K562 (cell line): ENCODE measurements around the gene CDCA3. TPM values are rescaled to one million over a fixed set of nuclear protein-coding genes. Genes with fewer than 3 reads are reported as not detected.
"Not testable (repeated sequence)": the region's sequence is repeated elsewhere in the genome, so short reads cannot be mapped to it uniquely, and the experiment has no call there.

ENCODE experiments used
- ATAC-seq: fragments of 200-7000 bp; cut with Tn5 transposase; 3 replicates; pipeline ENCODE4 v1.9.1; 2020; ENCODE audit warnings: moderate library complexity
- BruUV-seq: library from RNA; stranded (reverse); fragments of 400-500 nt; replicated peaks from 2 replicates; lab custom pipeline; 2021; lab: Mats Ljungman, UMichigan
- CTCF ChIA-PET: fragments of 300-600 bp; formaldehyde crosslinking; extraction: SDS; loops from one replicate; lab custom pipeline; 2021; ENCODE audit warnings: low intra/inter-chr PET ratio; lab: Yijun Ruan, JAX
- POLR2A ChIA-PET: fragments of 300-600, 350-650 bp; sonication (Branson Sonifier 250); formaldehyde crosslinking; extraction: SDS; loops from one replicate; lab custom pipeline; 2021; ENCODE audit warnings: antibody characterized with exemption, inconsistent platforms; lab: Yijun Ruan, JAX
- DNase-seq, 4 experiments: peaks; one replicate each; pipeline versions ENCODE4 v3.0.0 to v3.0.0-alpha.2; 2011 to 2018; ENCODE audit warnings: low spot score in 3 of 4, mixed read lengths in 3 of 4; ENCODE audit errors: extremely low read depth in 1 of 4
- FAIRE-seq: peaks from 2 replicates; lab custom pipeline; 2011; peaks lifted over from hg19 to GRCh38; lab: Jason Lieb, UNC
- H2AFZ ChIP-seq: 2 replicates; pipeline ENCODE4 v1.6.0; 2011; ENCODE audit warnings: low read depth, low read length, control low read depth, inconsistent platforms
- H3K27ac ChIP-seq: fragments of 200-600 bp; 3 replicates; pipeline ENCODE4 v1.8.0; 2011; ENCODE audit warnings: low read depth, mild to moderate bottlenecking, control low read depth, inconsistent platforms, low read length, moderate library complexity, mixed read lengths; ENCODE audit errors: extremely low read depth
- H3K27me3 ChIP-seq, 2 experiments: fragments of 300-600 bp in 1 of 2; 2 replicates in 1 of 2; 3 replicates in 1 of 2; pipeline versions ENCODE4 v1.6.0 to v1.8.0; 2011; ENCODE audit warnings: inconsistent platforms in 2 of 2, low read length in 2 of 2, mild to moderate bottlenecking in 1 of 2, mixed read lengths in 1 of 2, moderate library complexity in 1 of 2; ENCODE audit not compliant: control insufficient read depth in 2 of 2, insufficient read depth in 2 of 2
- H3K36me3 ChIP-seq: fragments of 300-600 bp; 3 replicates; pipeline ENCODE4 v1.8.0; 2011; ENCODE audit warnings: mild to moderate bottlenecking, low read length, inconsistent platforms; ENCODE audit not compliant: control insufficient read depth, insufficient read depth
- H3K4me1 ChIP-seq, 2 experiments: fragments of 200-600 bp in 1 of 2; replicated peaks in 1 of 2; 2 replicates in 1 of 2; 3 replicates in 1 of 2; pipeline versions ENCODE4 v1.5.1 to v1.8.0; 2011; ENCODE audit warnings: inconsistent platforms in 2 of 2, low read length in 2 of 2, mild to moderate bottlenecking in 1 of 2, mixed read lengths in 1 of 2, moderate library complexity in 1 of 2; ENCODE audit not compliant: control insufficient read depth in 2 of 2, insufficient read depth in 2 of 2
- H3K4me2 ChIP-seq: 2 replicates; pipeline ENCODE4 v1.6.1; 2011; ENCODE audit warnings: low read length, control low read depth, inconsistent platforms, mixed read lengths; ENCODE audit not compliant: insufficient read depth
- H3K4me3 ChIP-seq: fragments of 200-600 bp; sonication (generic), shearing (Covaris generic); 2 replicates; pipeline ENCODE4 v1.5.1; 2016; ENCODE audit warnings: control low read depth, inconsistent platforms
- H3K79me2 ChIP-seq: fragments of 200-600 bp; 3 replicates; pipeline ENCODE4 v1.8.0; 2011; ENCODE audit warnings: low read length, inconsistent platforms; ENCODE audit not compliant: control insufficient read depth, insufficient read depth
- H3K9ac ChIP-seq, 2 experiments: 2 replicates each; pipeline versions ENCODE4 v1.6.0 to v1.6.1; 2011; ENCODE audit warnings: low read depth in 2 of 2, low read length in 2 of 2, control low read depth in 1 of 2, inconsistent platforms in 1 of 2, mild to moderate bottlenecking in 1 of 2, mixed read lengths in 1 of 2; ENCODE audit not compliant: insufficient read depth in 1 of 2
- H3K9me1 ChIP-seq: one replicate; pipeline ENCODE4 v1.6.0; 2011; ENCODE audit warnings: inconsistent platforms, mild to moderate bottlenecking, low read length, moderate library complexity; ENCODE audit not compliant: control insufficient read depth, insufficient read depth
- H3K9me3 ChIP-seq: replicated peaks from 2 replicates; pipeline ENCODE4 v1.5.1; 2011; ENCODE audit warnings: low read depth, low read length, inconsistent platforms; ENCODE audit not compliant: control insufficient read depth, insufficient read depth
- H4K20me1 ChIP-seq: replicated peaks from 2 replicates; pipeline ENCODE4 v1.6.1; 2011; ENCODE audit warnings: low read length, inconsistent platforms, mixed read lengths; ENCODE audit not compliant: control insufficient read depth, insufficient read depth
- HEY1 ChIP-seq: fragments of 250-450 bp; sonication (Bioruptor Pico); IDR thresholded peaks from 2 replicates; pipeline ENCODE4 v1.5.0; 2020; ENCODE audit warnings: mild to moderate bottlenecking, moderate library complexity, borderline replicate concordance
- POLR2G ChIP-seq: fragments of 200-400 bp; formaldehyde crosslinking; IDR thresholded peaks from 2 replicates; pipeline ENCODE4 v1.6.1; 2017; ENCODE audit warnings: low read depth, mild to moderate bottlenecking, antibody characterized with exemption, low read length, moderate library complexity
- RCOR1 ChIP-seq, 2 experiments: IDR thresholded peaks; 2 replicates each; pipeline ENCODE4 v1.6.1; 2012; ENCODE audit warnings: low read depth in 2 of 2, low read length in 2 of 2, borderline replicate concordance in 1 of 2, improper control_type of control experiment in 1 of 2
- SMAD4 ChIP-seq: fragments of 250-450 bp; sonication (Bioruptor Pico); conservative IDR thresholded peaks from 2 replicates; pipeline ENCODE4 v1.8.0; 2021; ENCODE audit warnings: inconsistent platforms, mild to moderate bottlenecking, moderate library complexity
- TAF7 ChIP-seq: fragments of 450-650 bp; IDR thresholded peaks from 2 replicates; pipeline ENCODE4 v1.6.1; 2016; ENCODE audit warnings: missing genetic modification characterization, missing compliant biosample characterization
- ZBTB1 ChIP-seq: sonication (generic); formaldehyde crosslinking; IDR thresholded peaks from 2 replicates; pipeline ENCODE4 v1.8.1; 2023; ENCODE audit warnings: missing genetic modification reagents, low read depth, mild to moderate bottlenecking, borderline replicate concordance
- ZC3H8 ChIP-seq: fragments of 450-650 bp; IDR thresholded peaks from 2 replicates; pipeline ENCODE4 v1.6.1; 2017
- ZNF316 ChIP-seq: fragments of 450-650 bp; IDR thresholded peaks from 2 replicates; pipeline ENCODE4 v1.6.1; 2016
- ZNF41 ChIP-seq: fragments of 250-450 bp; sonication (Bioruptor Pico); conservative IDR thresholded peaks from 2 replicates; pipeline ENCODE4 v1.4.0; 2020; ENCODE audit warnings: mild to moderate bottlenecking
- WGBS: fragments of 100-300 bp; shearing (Covaris generic); methylation state at CpG from one replicate; pipeline ENCODE4 v1.1.6; 2016; ENCODE audit warnings: low coverage, mixed read lengths; ENCODE audit not compliant: insufficient coverage; ENCODE audit errors: missing lambda C conversion rate; 5-methylcytosine and 5-hydroxymethylcytosine counted together
- in situ Hi-C: fragments of 300-500 bp; cut with MboI; formaldehyde crosslinking; loops from 4 replicates; pipeline ENCODE4 v1.15.0; 2018; ENCODE audit warnings: inconsistent platforms, mixed read lengths
- intact Hi-C: fragments of 100-400 bp; cut with micrococcal nuclease; formaldehyde crosslinking; loops from 2 replicates; pipeline ENCODE4 v1.14.2; 2022
- polyA plus RNA-seq, 8 experiments: library from polyadenylated mRNA; depleted of rRNA in 4 of 8; stranded (reverse) in 5 of 8; unstranded in 3 of 8; fragments of >200 nt; fragmentation: Nextera tagmentation in 2 of 8; fragmentation: Illumina TruSeq in 1 of 8; extraction: Ambion mirVana in 2 of 8; extraction: Trizol in 1 of 8; gene quantifications; 2 replicates each; pipeline versions ENCODE4 v1.2.1 to v1.2.3, GENCODE V29; 2011 to 2014; ENCODE audit warnings: inconsistent platforms in 1 of 8, missing spikeins in 1 of 8
- total RNA-seq, 7 experiments: library from RNA; depleted of rRNA in 6 of 7; stranded (reverse); fragments of >200 nt in 6 of 7; fragmentation: Illumina TruSeq in 2 of 7; extraction: Trizol in 2 of 7; gene quantifications; 2 replicates each; pipeline versions ENCODE4 v1.2.1 to v1.2.3, GENCODE V29; 2011 to 2021; ENCODE audit warnings: low replicate concordance in 1 of 7
- TF ChIP-seq, protein P1 (sequence below): sonication (generic); formaldehyde crosslinking; IDR thresholded peaks from 2 replicates; pipeline ENCODE4 v1.8.0; 2023; ENCODE audit warnings: mild to moderate bottlenecking, missing genetic modification reagents
- TF ChIP-seq, protein P2 (sequence below): IDR thresholded peaks from 2 replicates; pipeline ENCODE4 v1.6.1; 2011; ENCODE audit not compliant: insufficient read length; ENCODE audit errors: extremely low read depth
- TF ChIP-seq, protein P3 (sequence below): sonication (generic); formaldehyde crosslinking; IDR thresholded peaks from 2 replicates; pipeline ENCODE4 v1.8.1; 2023; ENCODE audit warnings: mild to moderate bottlenecking, missing genetic modification reagents, moderate library complexity
- TF ChIP-seq, protein P4 (sequence below): IDR thresholded peaks from 3 replicates; pipeline ENCODE4 v1.6.1; 2011; ENCODE audit warnings: borderline replicate concordance, mild to moderate bottlenecking, moderate library complexity; ENCODE audit not compliant: insufficient read length; ENCODE audit errors: extremely low read depth
- TF ChIP-seq, protein P5 (sequence below): fragments of 250-450 bp; sonication (Bioruptor Pico); IDR thresholded peaks from 2 replicates; pipeline ENCODE4 v1.6.1; 2021; ENCODE audit warnings: mild to moderate bottlenecking

The CDCA3 gene
- total and polyA plus RNA-seq, 9 of the 15 experiments (the other 6 are each of a cell fraction or from before 2014, with no cell fraction given): 24.2 to 80.8 (median 55.1) TPM

DNA sequence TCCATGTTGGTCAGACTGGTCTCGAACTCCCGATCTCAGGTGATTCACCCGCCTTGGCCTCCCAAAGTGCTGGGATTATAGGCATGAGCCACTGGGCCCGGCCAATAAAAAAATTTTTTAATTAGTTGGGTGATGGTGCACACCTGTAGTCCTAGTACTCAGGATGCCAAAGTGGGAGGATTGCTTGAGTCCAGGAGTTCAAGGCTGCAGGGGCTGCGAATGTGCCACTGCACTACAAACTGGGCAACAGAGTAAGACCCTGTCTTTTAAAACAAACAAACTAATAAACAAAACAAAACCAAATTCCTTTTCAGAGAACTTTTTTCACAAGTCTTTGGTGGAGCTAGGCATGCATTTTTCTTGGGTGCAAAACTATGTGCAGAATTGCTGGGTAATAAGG lies 32.2 kb upstream of the CDCA3 start (continued):
- TF ChIP-seq, protein P1, sequence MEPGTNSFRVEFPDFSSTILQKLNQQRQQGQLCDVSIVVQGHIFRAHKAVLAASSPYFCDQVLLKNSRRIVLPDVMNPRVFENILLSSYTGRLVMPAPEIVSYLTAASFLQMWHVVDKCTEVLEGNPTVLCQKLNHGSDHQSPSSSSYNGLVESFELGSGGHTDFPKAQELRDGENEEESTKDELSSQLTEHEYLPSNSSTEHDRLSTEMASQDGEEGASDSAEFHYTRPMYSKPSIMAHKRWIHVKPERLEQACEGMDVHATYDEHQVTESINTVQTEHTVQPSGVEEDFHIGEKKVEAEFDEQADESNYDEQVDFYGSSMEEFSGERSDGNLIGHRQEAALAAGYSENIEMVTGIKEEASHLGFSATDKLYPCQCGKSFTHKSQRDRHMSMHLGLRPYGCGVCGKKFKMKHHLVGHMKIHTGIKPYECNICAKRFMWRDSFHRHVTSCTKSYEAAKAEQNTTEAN: no peak
- TF ChIP-seq ZNF316 (no peak), TAF7 (tag) (no peak), POLR2G (no peak), SMAD4 (CRISPR knock-in tag) (no peak), ZC3H8 (no peak), RCOR1 (IDR thresholded peaks at IDR 0.05; ENCODE audit: borderline replicate concordance in 1 of 2, low read depth in 2 of 2, low read length in 2 of 2) (no peak), ZNF41 (no peak), HEY1 (CRISPR knock-in tag) (no peak), ZBTB1 (CRISPR knock-in tag) (no peak)
- TF ChIP-seq, protein P2, sequence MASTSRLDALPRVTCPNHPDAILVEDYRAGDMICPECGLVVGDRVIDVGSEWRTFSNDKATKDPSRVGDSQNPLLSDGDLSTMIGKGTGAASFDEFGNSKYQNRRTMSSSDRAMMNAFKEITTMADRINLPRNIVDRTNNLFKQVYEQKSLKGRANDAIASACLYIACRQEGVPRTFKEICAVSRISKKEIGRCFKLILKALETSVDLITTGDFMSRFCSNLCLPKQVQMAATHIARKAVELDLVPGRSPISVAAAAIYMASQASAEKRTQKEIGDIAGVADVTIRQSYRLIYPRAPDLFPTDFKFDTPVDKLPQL: no peak
- TF ChIP-seq, protein P3, sequence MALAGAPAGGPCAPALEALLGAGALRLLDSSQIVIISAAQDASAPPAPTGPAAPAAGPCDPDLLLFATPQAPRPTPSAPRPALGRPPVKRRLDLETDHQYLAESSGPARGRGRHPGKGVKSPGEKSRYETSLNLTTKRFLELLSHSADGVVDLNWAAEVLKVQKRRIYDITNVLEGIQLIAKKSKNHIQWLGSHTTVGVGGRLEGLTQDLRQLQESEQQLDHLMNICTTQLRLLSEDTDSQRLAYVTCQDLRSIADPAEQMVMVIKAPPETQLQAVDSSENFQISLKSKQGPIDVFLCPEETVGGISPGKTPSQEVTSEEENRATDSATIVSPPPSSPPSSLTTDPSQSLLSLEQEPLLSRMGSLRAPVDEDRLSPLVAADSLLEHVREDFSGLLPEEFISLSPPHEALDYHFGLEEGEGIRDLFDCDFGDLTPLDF: no peak
- TF ChIP-seq, protein P4, sequence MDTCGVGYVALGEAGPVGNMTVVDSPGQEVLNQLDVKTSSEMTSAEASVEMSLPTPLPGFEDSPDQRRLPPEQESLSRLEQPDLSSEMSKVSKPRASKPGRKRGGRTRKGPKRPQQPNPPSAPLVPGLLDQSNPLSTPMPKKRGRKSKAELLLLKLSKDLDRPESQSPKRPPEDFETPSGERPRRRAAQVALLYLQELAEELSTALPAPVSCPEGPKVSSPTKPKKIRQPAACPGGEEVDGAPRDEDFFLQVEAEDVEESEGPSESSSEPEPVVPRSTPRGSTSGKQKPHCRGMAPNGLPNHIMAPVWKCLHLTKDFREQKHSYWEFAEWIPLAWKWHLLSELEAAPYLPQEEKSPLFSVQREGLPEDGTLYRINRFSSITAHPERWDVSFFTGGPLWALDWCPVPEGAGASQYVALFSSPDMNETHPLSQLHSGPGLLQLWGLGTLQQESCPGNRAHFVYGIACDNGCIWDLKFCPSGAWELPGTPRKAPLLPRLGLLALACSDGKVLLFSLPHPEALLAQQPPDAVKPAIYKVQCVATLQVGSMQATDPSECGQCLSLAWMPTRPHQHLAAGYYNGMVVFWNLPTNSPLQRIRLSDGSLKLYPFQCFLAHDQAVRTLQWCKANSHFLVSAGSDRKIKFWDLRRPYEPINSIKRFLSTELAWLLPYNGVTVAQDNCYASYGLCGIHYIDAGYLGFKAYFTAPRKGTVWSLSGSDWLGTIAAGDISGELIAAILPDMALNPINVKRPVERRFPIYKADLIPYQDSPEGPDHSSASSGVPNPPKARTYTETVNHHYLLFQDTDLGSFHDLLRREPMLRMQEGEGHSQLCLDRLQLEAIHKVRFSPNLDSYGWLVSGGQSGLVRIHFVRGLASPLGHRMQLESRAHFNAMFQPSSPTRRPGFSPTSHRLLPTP: no peak
- TF ChIP-seq, protein P5, sequence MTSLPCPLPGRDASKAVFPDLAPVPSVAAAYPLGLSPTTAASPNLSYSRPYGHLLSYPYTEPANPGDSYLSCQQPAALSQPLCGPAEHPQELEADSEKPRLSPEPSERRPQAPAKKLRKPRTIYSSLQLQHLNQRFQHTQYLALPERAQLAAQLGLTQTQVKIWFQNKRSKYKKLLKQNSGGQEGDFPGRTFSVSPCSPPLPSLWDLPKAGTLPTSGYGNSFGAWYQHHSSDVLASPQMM: no peak
- TF ChIP-seq, all 486 proteins: peak for 0

DNA sequence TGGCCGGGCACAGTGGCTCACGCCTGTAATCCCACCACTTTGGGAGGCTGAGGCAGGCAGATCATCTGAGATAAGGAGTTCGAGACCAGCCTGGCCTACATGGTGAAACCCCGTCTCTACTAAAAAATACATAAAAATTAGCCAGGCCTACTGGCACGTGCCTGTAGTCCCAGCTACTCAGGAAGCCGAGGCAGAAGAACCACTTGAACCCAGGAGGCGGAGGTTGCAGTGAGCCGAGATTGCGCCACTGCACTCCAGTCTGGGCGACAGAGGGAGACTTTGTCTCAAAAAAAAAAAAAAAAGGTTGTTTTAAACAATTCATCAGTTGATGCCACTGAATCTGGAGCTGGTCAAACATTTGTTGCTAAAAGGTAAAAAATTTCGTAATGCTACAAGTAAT lies 28.7 kb upstream of the CDCA3 start:
- in situ Hi-C loops, CTCF ChIA-PET, DNase-seq, H4K20me1 ChIP-seq, ATAC-seq, H3K4me3 ChIP-seq, BruUV-seq, H3K9ac ChIP-seq, H3K27me3 ChIP-seq, H3K4me2 ChIP-seq, H3K79me2 ChIP-seq, H3K27ac ChIP-seq, H2AFZ ChIP-seq, H3K9me1 ChIP-seq, intact Hi-C loops, FAIRE-seq, H3K4me1 ChIP-seq, H3K9me3 ChIP-seq: not testable (repeated sequence)
- WGBS: 82% methylated on average over 5 of the region's 11 CpGs
- POLR2A ChIA-PET: interaction anchor here (0.7 to 2.2 kb wide), 5 partner anchors 9 to 45 kb away, joined by 3 to 8 read pairs (median 3); no protein-coding TSS in a partner anchor
- H3K36me3 ChIP-seq: peaks cover 19% of the 10 kb centered on the region; the same call in 2 of the 3 replicates
